Measurements from ENCODE around the gene NAE1.
"Not testable (repeated sequence)": the region's sequence is repeated elsewhere in the genome, so short reads cannot be mapped to it uniquely, and the experiment has no call there.

The NAE1 gene

GRCh38 chr16:66802159-66802558 is 28.6 kb downstream of the NAE1 start:
- no peak for DNase-seq (ENCODE audit: low read depth in 3 of 3)

- DNase-seq (ENCODE audit: low read depth in 3 of 3), result no peak
These were observed 29.3 kb downstream of the NAE1 start, which contains the start of gene TERB1 for GRCh38 chr16:66801320-66802105. Gene TERB1, minus strand, starts transcription at chr16:66801584. Its CDS starts 4,786 bp downstream, at chr16:66796798.

DNA sequence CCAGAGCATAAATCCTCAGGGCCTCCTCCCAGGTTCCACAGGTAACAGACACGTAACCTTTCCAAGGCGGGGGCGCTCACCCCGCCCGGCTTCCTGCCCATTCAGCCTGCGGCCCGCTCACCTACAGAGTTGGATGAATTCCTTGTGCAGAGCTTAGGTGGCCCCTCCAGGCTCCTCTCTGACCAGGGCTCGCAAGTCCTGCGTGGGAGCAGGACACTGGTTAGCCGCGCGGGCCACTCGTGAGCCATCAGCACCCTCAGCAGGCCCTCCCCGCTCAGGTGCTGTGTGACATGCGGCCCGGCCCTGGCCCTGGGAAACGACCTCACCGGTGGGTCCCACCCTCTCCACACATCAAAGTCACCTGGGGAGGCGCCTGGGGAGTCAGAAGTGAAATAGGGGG is 29.9 kb downstream of the NAE1 start:
- DNase-seq (ENCODE audit: low read depth in 3 of 3), result no peak

GRCh38 chr16:66798161-66798560 is 32.6 kb downstream of the NAE1 start:
- DNase-seq (ENCODE audit: low read depth in 3 of 3), result no peak

DNA sequence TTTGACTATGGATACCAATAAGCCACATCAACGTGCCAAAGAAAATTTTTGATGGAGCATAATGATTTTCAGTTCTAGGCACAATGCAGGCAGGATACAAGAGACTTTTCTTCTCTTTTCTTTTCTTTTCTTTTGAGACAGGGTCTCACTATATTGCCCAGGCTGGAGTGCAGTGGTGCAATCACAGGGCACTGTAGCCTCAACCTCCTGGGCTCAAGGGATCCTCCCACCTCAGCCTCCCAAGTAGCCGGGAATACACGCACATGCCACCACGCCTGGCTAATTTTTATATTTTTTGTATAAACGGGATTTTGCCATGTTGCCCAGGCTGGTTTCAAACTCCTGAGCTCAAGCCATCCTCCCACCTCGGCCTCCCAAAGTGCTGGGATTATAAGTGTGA is 36.8 kb downstream of the NAE1 start:
- DNase-seq (ENCODE audit: low read depth in 3 of 3), result not testable (repeated sequence)

- no peak for DNase-seq (ENCODE audit: low read depth in 3 of 3)
These were observed 40.5 kb downstream of the NAE1 start for GRCh38 chr16:66790130-66790733.

DNA sequence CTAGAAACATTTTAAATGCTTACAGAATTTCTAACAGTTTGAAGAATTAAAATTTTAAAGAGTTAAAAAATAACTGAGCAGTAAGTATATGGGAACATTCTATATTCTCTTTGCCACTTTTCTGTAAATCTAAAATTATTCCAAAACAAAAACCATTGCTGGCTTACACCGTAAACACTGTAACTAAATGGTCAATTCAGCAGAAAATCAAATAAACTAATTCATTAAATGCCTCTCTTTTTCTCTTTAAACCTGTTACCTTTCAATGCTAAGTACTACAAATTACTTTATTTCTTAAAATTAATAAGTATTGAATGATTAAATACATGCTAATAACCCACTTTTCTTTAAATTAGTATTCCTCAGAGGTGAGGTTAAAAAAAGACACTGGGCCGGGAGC is 43.3 kb downstream of the NAE1 start:
- DNase-seq (ENCODE audit: low read depth in 3 of 3), result no peak

DNA sequence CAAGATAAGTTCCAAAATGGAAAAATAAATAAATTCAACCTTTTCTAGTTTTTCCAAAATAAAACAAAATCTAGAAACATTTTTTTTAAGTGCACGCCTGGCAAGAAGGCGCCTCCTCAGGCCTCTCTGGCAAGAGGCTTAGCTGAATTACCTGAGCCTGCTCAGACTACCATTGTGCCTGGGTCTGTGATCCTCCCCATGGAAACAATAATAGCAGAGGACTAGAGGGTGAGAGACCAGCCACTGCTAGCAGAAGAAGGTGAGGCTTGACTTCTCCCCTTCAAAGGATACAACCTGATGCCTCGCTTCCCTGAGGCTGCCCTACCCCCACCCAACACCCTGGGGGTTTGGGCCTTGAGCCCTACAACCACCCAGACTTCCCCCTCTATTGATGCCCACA is 44.2 kb downstream of the NAE1 start:
- no peak for DNase-seq (ENCODE audit: low read depth in 3 of 3)

- no peak for DNase-seq (ENCODE audit: low read depth in 3 of 3)
These were observed 54.3 kb downstream of the NAE1 start for GRCh38 chr16:66776457-66776856.

DNA sequence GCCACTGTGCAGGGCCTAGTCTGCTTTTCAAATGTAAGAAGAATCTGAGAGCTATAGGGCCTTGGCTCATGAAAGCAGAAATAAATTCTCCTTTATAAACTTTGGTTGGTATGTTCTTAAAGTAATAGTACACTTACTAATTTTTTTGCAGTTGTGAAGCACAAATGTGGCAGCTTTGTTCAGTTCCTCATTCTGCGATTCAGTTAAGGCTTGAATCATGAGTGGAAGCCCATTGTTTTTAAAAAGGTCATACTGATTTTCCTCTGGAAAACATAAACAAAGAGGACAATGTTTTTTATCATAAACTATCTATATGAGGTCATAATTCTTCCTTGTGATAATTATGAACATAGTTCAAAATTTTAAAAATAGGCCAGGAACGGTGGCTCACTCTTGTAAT is 55.8 kb downstream of the NAE1 start:
- no peak for DNase-seq (ENCODE audit: low read depth in 3 of 3)

DNA sequence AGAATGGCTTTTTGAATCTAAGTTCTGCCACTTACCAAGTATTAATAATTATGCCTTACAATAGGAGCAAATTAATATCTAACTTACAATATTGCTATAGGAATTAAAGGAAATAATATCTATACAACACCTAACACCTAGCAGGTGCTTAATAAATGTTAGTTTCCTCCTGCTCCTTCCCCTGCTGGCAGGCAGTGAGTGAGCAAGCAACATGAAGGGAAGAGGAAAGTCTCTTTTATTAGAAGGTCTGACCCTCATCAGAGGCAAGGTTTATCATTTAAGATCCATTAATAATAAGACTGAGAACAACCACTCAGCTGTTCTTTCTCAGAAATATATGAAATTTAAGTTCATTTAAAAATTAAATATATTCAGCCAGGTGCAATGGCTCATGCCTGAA is 72.7 kb downstream of the NAE1 start:
- no peak for DNase-seq (ENCODE audit: low read depth in 3 of 3)

DNA sequence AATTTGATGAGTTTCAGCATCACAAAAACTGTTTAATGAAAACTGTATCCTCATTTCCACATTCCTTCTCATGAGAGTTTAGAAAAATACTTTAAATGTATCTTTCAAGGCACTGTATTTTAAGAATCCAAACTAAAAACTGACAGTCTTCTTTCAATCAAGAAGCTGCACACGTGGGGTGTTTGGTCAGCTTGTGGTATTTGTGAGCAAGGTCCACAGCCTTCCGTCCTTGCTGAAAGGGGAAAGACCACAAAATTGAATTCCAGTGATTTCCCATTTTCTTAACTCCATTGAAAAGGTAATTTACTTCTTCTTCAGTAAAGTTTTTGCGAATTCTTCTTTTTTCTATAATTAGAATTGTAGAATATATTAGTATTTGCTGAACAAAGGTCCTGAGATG is 76.0 kb downstream of the NAE1 start:
- no peak for DNase-seq (ENCODE audit: low read depth in 3 of 3)

GRCh38 chr16:66754211-66754610 is 76.6 kb downstream of the NAE1 start:
- DNase-seq (ENCODE audit: low read depth in 3 of 3), result no peak

GRCh38 chr16:66752958-66753357 is 77.8 kb downstream of the NAE1 start:
- no peak for DNase-seq (ENCODE audit: low read depth in 3 of 3)

Measured in stimulated activated CD4-positive, alpha-beta T cell treated with anti-CD3 and anti-CD28 coated beads, TNF-alpha, amount 100 ng/mL, for 48 hours (primary cell).